Transverse colon (tissue), 4 donors: ENCODE data around the gene MTREX. TPM values are rescaled to one million over a fixed set of nuclear protein-coding genes. Genes with fewer than 3 reads are reported as not detected.
A peak's percentile ranks its signal among the peaks of the same experiment; 100 is the strongest.

Source experiments
- DNase-seq: peaks from one replicate; pipeline ENCODE4 v3.0.0-alpha.2; 2019
- H3K27ac ChIP-seq, 4 donors: fragments of 200-600 bp; sonication (generic); 2 replicates each; pipeline ENCODE4 v1.5.1; 2016 to 2018; ENCODE audit warnings: inconsistent platforms in 4 of 4
- H3K27me3 ChIP-seq: fragments of 200-600 bp; sonication (generic); 2 replicates; pipeline ENCODE4 v1.5.1; 2017; ENCODE audit warnings: inconsistent platforms
- H3K36me3 ChIP-seq, 4 donors: fragments of 200-600 bp; sonication (generic); 2 replicates each; pipeline ENCODE4 v1.5.1; 2017 to 2019; ENCODE audit warnings: inconsistent platforms in 4 of 4
- H3K4me1 ChIP-seq, 4 donors: fragments of 200-600 bp; sonication (generic); 2 replicates each; pipeline ENCODE4 v1.5.1; 2017 to 2020; ENCODE audit warnings: inconsistent platforms in 4 of 4
- H3K4me3 ChIP-seq, 4 donors: fragments of 200-600 bp; sonication (generic); 1 replicate in 1 of 4; 2 replicates in 3 of 4; pipeline versions ENCODE4 v1.5.1 to v1.6.1; 2017 to 2019; ENCODE audit warnings: inconsistent platforms in 4 of 4
- H3K9me3 ChIP-seq, 2 donors: fragments of 200-600 bp; sonication (generic); 2 replicates each; pipeline ENCODE4 v1.5.1; 2017 to 2019; ENCODE audit warnings: inconsistent platforms in 2 of 2
- CTCF ChIP-seq, 5 experiments: fragments of 200-600 bp in 3 of 5; fragments of 450-650 bp in 2 of 5; sonication (generic) in 3 of 5; IDR thresholded peaks; 1 replicate in 2 of 5; 2 replicates in 3 of 5; pipeline ENCODE4 v1.5.1; 2016 to 2017; ENCODE audit warnings: antibody characterized with exemption in 5 of 5, inconsistent platforms in 3 of 5, mild to moderate bottlenecking in 2 of 5, moderate library complexity in 1 of 5
- EP300 ChIP-seq: sonication (generic); formaldehyde crosslinking; IDR thresholded peaks from one replicate; pipeline ENCODE4 v1.6.1; 2017; ENCODE audit warnings: antibody characterized with exemption, low read depth
- POLR2A ChIP-seq: fragments of 450-650 bp; IDR thresholded peaks from one replicate; pipeline ENCODE4 v1.6.1; 2016; ENCODE audit warnings: antibody characterized with exemption, mild to moderate bottlenecking, moderate library complexity
- POLR2AphosphoS5 ChIP-seq, 3 donors: sonication (generic); formaldehyde crosslinking; IDR thresholded peaks; one replicate each; pipeline ENCODE4 v1.6.1; 2016; ENCODE audit warnings: antibody characterized with exemption in 3 of 3
- WGBS, 2 donors: methylation state at CpG; one replicate each; pipeline ENCODE4 v1.1.5; 2018; ENCODE audit warnings: low coverage in 1 of 2; 5-methylcytosine and 5-hydroxymethylcytosine counted together
- in situ Hi-C, 4 donors: fragments of 200-750 bp; cut with MboI; loops; one replicate each; pipeline versions ENCODE4 v1.15.0 to v1.15.1; 2017; ENCODE audit warnings: low sequenced_read_pairs in 3 of 4, low pct_ligation_motif_present in 1 of 4, low pct_unique_long_range_greater_than_20kb in 1 of 4
- intact Hi-C: fragments of 100-400 bp; cut with DNase I; formaldehyde crosslinking; loops from one replicate; pipeline ENCODE4 v1.15.1; 2023; ENCODE audit warnings: low total_unique reads
- total RNA-seq, 4 donors: library from RNA; depleted of rRNA; stranded (reverse); fragments of >200 nt; gene quantifications; one replicate each; pipeline ENCODE4 v1.1.0, GENCODE V29; 2016

Gene MTREX
- total RNA-seq, 4 donors from 2014 or later: 29.5 to 85.9 (median 65.5) TPM

DNA sequence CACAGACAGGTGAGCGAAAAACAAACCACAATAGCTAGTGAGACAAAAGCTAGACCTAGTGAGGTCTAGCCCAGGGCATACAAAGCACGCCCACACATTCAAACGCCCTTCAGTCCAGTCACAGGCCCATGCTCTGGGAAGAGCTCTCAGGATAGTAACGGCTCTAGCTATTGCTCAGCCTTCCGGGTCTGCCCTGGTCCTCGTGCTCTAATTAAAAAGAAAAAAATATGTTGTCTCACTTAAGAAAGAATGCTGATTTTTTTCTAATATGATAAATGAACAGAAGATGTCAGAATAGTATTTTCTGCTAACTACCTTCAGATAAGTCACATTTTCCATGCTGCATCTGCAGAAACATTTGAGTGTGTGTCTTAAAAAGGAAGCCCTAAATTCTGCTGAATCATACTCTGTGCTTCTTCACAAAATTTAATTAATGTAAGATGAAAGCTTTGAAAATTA, 132.4 kb downstream of the MTREX start:
- in situ Hi-C loops: no loop called here
- Histone ChIP-seq H3K4me3 (no peak overlapping the region), H3K27me3 (no peaks in the 10 kb centered on the region), H3K36me3 (peaks cover 0 to 3% (median 0%) of the 10 kb centered on the region in 4 donors), H3K27ac (peak overlapping the region; percentile 82 to 88 (median 83)), H3K9me3 (no peaks in the 10 kb centered on the region), H3K4me1 (peaks cover 14 to 61% (median 43%) of the 10 kb centered on the region in 4 donors)
- whole genome bisulfite sequencing, 2 donors: 59 to 64% methylated on average over 5 to 6 of the region's 6 CpGs
- no peak for DNase-seq
- intact Hi-C loops: loop anchor here (2.0 kb wide), 1 partner anchor 95 kb away; the partner anchor contains the start of gene PLPP1
- TF ChIP-seq CTCF (IDR thresholded peaks at IDR 0.05) (no peak), POLR2A (no peak), EP300 (no peak), POLR2AphosphoS5 (IDR thresholded peaks at IDR 0.05) (peak in 1 of 3 donors; percentile 18)

- H3K27ac ChIP-seq: peak overlapping the region; percentile 82 to 88 (median 83)
- H3K4me1 ChIP-seq: peaks cover 14 to 58% (median 39%) of the 10 kb centered on the region in 4 donors
- in situ Hi-C loops: no loop called here
- no peak overlapping the region for H3K4me3 ChIP-seq
- WGBS, 2 donors: 75 to 82% methylated on average over 2 to 3 of the region's 3 CpGs
- no peak for DNase-seq
- intact Hi-C loops: loop anchor here (2.0 kb wide), 1 partner anchor 94 kb away; the partner anchor contains the start of gene PLPP1
- H3K36me3 ChIP-seq: peaks cover 0 to 3% (median 0%) of the 10 kb centered on the region in 4 donors
- no peaks in the 10 kb centered on the region for H3K9me3 ChIP-seq
- no peaks in the 10 kb centered on the region for H3K27me3 ChIP-seq
- TF ChIP-seq POLR2A (no peak), POLR2AphosphoS5 (IDR thresholded peaks at IDR 0.05) (peak in 1 of 3 donors; percentile 51)
These were observed 133.4 kb downstream of the MTREX start for GRCh38 chr5:55441107-55441771.

GRCh38 chr5:55441954-55442353, 134.2 kb downstream of the MTREX start:
- peak overlapping the region; percentile 82 to 88 (median 83) for H3K27ac ChIP-seq
- intact Hi-C loops (loop anchor here (2.0 kb wide), 1 partner anchor 93 kb away; the partner anchor contains the start of gene PLPP1), in situ Hi-C loops (no loop called here)
- DNase-seq: no peak
- TF ChIP-seq POLR2AphosphoS5 (IDR thresholded peaks at IDR 0.05) (no peak), POLR2A (no peak), EP300 (no peak), CTCF (IDR thresholded peaks at IDR 0.05) (no peak)
- no peak overlapping the region for H3K4me3 ChIP-seq
- no peaks in the 10 kb centered on the region for H3K27me3 ChIP-seq
- peaks cover 15 to 55% (median 38%) of the 10 kb centered on the region in 4 donors for H3K4me1 ChIP-seq
- WGBS, 2 donors: 85 to 100% methylated on average over 1 of the region's 1 CpG
- H3K36me3 ChIP-seq: peaks cover 0 to 3% (median 0%) of the 10 kb centered on the region in 4 donors
- H3K9me3 ChIP-seq: no peaks in the 10 kb centered on the region

DNA sequence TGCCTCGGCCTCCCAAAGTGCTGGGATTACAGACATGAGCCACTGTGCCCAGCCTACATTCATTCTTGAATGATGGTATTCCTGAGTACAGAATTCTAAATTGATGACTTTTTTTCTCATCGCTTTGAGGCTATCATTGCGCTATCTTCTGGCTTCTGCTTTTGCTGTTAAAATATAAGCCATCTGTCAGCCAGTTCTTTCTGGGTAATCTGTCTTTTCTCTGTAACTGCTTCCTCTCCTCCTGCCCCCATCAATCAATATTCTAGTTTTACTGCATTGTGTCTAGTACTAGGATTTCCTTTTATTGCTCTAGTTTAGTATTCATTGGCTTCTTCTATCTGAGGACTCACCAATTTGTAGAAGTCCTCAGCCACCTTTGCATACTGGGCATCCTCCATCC, 138.0 kb downstream of the MTREX start:
- Histone ChIP-seq H3K36me3 (no peaks in the 10 kb centered on the region), H3K9me3 (no peaks in the 10 kb centered on the region), H3K4me3 (no peak overlapping the region), H3K27ac (no peak overlapping the region), H3K4me1 (peaks cover 3 to 17% (median 7%) of the 10 kb centered on the region in 4 donors), H3K27me3 (no peaks in the 10 kb centered on the region)
- no peak for DNase-seq
- intact Hi-C loops (no loop called here), in situ Hi-C loops (no loop called here)
- 94 to 100% methylated on average over 2 to 3 of the region's 3 CpGs for WGBS, 2 donors
- no peak for TF ChIP-seq EP300
- TF ChIP-seq POLR2AphosphoS5 (IDR thresholded peaks at IDR 0.05): no peak
- TF ChIP-seq CTCF (IDR thresholded peaks at IDR 0.05): no peak
